Ishikawa (cell line): Measurements from ENCODE around the gene INCA1.

Source experiments
- CEBPB ChIP-seq: IDR thresholded peaks from 2 replicates; pipeline ENCODE4 v1.6.1; 2012
- CREB1 ChIP-seq: IDR thresholded peaks from 2 replicates; pipeline ENCODE4 v1.6.1; 2012; ENCODE audit warnings: low read depth
- EGR1 ChIP-seq: IDR thresholded peaks from 2 replicates; pipeline ENCODE4 v1.6.1; 2012
- EP300 ChIP-seq: IDR thresholded peaks from 2 replicates; pipeline ENCODE4 v1.6.1; 2012; ENCODE audit warnings: borderline replicate concordance
- FOXM1 ChIP-seq: IDR thresholded peaks from 2 replicates; pipeline ENCODE4 v1.6.1; 2012; ENCODE audit warnings: low read depth, borderline replicate concordance
- MAX ChIP-seq: IDR thresholded peaks from 2 replicates; pipeline ENCODE4 v1.6.1; 2012
- NFIC ChIP-seq: IDR thresholded peaks from 2 replicates; pipeline ENCODE4 v1.6.1; 2012
- RAD21 ChIP-seq: IDR thresholded peaks from 2 replicates; pipeline ENCODE4 v1.6.1; 2012; ENCODE audit warnings: low read depth
- REST ChIP-seq: IDR thresholded peaks from 2 replicates; pipeline ENCODE4 v1.6.1; 2012; ENCODE audit warnings: low read depth, mild to moderate bottlenecking
- TAF1 ChIP-seq: IDR thresholded peaks from 2 replicates; pipeline ENCODE4 v1.6.1; 2012; ENCODE audit warnings: low read depth, mild to moderate bottlenecking
- TCF12 ChIP-seq: IDR thresholded peaks from 2 replicates; pipeline ENCODE4 v1.6.1; 2012; ENCODE audit warnings: low read depth
- TEAD4 ChIP-seq: IDR thresholded peaks from 2 replicates; pipeline ENCODE4 v1.6.1; 2012
- USF1 ChIP-seq: IDR thresholded peaks from 2 replicates; pipeline ENCODE4 v1.6.1; 2012
- YY1 ChIP-seq: IDR thresholded peaks from 2 replicates; pipeline ENCODE4 v1.6.1; 2012; ENCODE audit warnings: low read depth
- ZBTB7A ChIP-seq: IDR thresholded peaks from 2 replicates; pipeline ENCODE4 v1.6.1; 2012; ENCODE audit warnings: low read depth

The INCA1 gene

GRCh38 chr17:4946312-4946976, 50.9 kb downstream of the INCA1 start:
- TF ChIP-seq CEBPB = no peak
- no peak for TF ChIP-seq FOXM1
- no peak for TF ChIP-seq TAF1
- no peak for TF ChIP-seq NFIC
- TF ChIP-seq REST = no peak
- TF ChIP-seq USF1 = no peak
- no peak for TF ChIP-seq MAX
- no peak for TF ChIP-seq RAD21
- TF ChIP-seq YY1 = no peak
- TF ChIP-seq EGR1 = no peak
- no peak for TF ChIP-seq TCF12
- no peak for TF ChIP-seq TEAD4

- no peak for TF ChIP-seq TAF1
- no peak for TF ChIP-seq TEAD4
- TF ChIP-seq USF1 = no peak
- TF ChIP-seq EP300 = no peak
- no peak for TF ChIP-seq YY1
- TF ChIP-seq NFIC = no peak
- TF ChIP-seq RAD21 = no peak
- no peak for TF ChIP-seq FOXM1
- no peak for TF ChIP-seq ZBTB7A
- no peak for TF ChIP-seq REST
- no peak; the same call in 1 of the 2 replicates for TF ChIP-seq MAX
- TF ChIP-seq CREB1 = no peak
- TF ChIP-seq CEBPB = no peak
- no peak for TF ChIP-seq TCF12
- no peak for TF ChIP-seq EGR1
Observed at GRCh38 chr17:4945944-4946280, 51.4 kb downstream of the INCA1 start.

GRCh38 chr17:4945176-4945943, 52.0 kb downstream of the INCA1 start:
- TF ChIP-seq TCF12 = 0 out of 2 replicates have a peak, but pooled peaks have one; percentile 30
- no peak for TF ChIP-seq EGR1
- TF ChIP-seq TAF1 = no peak
- TF ChIP-seq REST = no peak
- TF ChIP-seq FOXM1 = no peak
- TF ChIP-seq USF1 = peak; percentile 23; the same call in 1 of the 2 replicates
- TF ChIP-seq CREB1 = no peak
- TF ChIP-seq ZBTB7A = no peak
- TF ChIP-seq MAX = 0 out of 2 replicates have a peak, but pooled peaks have one; percentile 1
- TF ChIP-seq CEBPB = peak; percentile 42; the same call in 1 of the 2 replicates
- TF ChIP-seq EP300 = peak; percentile 31; the same call in 1 of the 2 replicates
- TF ChIP-seq TEAD4 = peak; percentile 27; the same call in 1 of the 2 replicates
- TF ChIP-seq NFIC = 0 out of 2 replicates have a peak, but pooled peaks have one; percentile 17
